Measurements from ENCODE around the gene PARD3B.

Gene PARD3B

GRCh38 chr2:204608237-204608939 is 63.1 kb downstream of the PARD3B start:
- no peak for DNase-seq

- DNase-seq = no peak
Measured at GRCh38 chr2:204611017-204611631, 65.8 kb downstream of the PARD3B start.

- no peak for DNase-seq
Measured at GRCh38 chr2:204611764-204612163, 66.5 kb downstream of the PARD3B start.

DNA sequence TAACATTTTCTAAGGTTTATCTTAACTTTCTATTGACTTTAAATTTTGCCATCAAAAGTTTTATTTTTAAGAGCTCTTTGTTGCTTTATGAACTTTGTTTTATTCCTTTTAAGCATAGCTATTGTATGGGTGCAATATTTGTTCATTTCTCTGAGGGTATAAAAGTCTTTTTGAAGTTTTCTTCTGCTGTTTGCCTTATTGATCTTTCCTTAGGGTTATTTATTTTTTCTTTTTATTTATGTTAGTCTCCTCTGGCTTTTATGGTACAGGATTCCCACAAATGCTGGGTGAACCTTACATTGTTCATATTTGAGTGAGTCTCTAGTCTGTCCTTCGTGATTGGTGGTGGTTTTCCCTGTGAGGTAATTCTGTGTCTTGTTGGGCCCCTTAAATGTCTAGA is 68.4 kb downstream of the PARD3B start:
- DNase-seq = no peak

DNA sequence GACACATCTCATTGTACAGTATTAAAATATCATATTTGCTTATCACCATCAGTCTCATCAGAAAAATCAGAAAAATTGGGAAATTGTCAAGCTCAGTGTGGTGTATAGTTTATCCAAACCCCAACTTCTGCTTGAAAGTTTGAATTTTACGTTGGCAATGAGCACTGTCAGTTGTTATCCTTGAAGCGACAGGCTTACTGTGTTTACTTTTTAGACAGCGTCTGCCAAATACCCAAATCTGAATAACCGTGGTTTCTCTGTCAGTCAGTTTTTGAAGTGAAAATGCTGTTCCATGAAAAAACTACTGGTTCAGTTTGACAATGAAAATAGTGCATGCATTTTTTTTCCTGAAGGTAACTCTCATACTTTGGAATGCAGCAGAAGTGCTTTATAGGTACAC is 70.2 kb downstream of the PARD3B start:
- no peak for DNase-seq

- DNase-seq = no peak
Measured at GRCh38 chr2:204625135-204625534, 79.9 kb downstream of the PARD3B start.

- DNase-seq = no peak
Measured at GRCh38 chr2:204628926-204629712, 83.8 kb downstream of the PARD3B start.

- no peak for DNase-seq
Measured at GRCh38 chr2:204632410-204632809, 87.1 kb downstream of the PARD3B start.

GRCh38 chr2:204634564-204634963 is 89.3 kb downstream of the PARD3B start:
- DNase-seq = no peak

- DNase-seq = no peak
Measured at GRCh38 chr2:204635478-204635877, 90.2 kb downstream of the PARD3B start.

GRCh38 chr2:204638471-204639194 is 93.4 kb downstream of the PARD3B start:
- DNase-seq = no peak

DNA sequence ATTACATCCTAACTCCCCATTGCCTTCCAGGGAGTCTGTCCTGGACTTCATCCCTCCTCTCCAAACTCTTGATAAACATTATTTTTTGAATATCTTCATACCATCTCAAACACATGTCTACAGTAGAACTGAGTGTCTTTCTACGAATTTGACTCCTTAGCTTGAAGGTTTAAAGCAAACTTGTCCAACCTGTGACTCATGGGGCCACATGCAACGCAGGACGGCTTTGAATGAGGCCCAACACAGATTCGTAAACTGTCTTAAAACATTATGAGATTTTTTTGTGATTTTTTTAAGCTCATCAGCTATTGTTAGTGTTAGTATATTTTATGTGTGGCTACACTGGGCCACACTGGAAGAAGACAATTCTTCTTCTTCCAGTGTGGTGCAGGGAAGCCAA is 98.1 kb downstream of the PARD3B start:
- no peak for DNase-seq

- DNase-seq = no peak
Measured at GRCh38 chr2:204645018-204645773, 99.9 kb downstream of the PARD3B start.

GRCh38 chr2:204647626-204648025 is 102.4 kb downstream of the PARD3B start:
- no peak for DNase-seq

DNA sequence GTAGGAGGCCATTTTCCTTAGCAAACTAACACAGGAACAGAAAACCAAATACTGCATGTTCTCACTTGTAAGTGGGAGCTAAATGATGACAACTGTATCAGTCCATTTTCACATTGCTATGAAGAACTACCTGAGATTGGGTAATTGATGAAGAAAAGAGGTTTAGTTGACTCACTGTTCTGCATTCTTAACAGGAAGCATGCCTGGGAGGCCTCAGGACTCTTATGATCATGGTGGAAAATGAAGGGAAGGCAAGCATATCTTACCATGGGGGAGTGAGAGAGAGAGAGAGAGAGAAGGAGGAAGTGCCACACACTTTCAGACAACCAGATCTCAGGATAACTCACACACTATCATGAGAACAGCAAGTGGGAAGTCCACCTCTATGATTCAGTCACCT is 105.3 kb downstream of the PARD3B start:
- DNase-seq = no peak

GRCh38 chr2:204652063-204652462 is 106.8 kb downstream of the PARD3B start:
- no peak for DNase-seq

DNA sequence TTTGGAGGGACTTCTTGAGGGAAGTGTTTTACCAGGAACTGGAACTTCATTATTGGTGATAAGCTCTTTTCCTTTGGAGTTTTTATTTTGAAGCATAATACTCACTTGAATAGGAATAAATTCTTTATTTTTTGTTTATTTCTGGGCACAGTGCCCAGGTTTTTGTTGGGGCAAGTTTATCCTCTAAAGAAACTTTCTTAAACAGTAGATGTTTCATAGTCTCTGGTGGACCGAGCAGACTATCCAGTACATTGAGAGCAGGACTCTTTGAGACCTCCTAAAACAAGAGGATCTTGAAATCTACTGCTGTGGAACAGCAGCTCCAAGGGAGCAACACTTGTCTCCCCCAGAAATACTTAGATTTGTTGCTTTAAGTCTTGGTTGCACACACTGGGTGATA is 109.4 kb downstream of the PARD3B start:
- no peak for DNase-seq

DNA sequence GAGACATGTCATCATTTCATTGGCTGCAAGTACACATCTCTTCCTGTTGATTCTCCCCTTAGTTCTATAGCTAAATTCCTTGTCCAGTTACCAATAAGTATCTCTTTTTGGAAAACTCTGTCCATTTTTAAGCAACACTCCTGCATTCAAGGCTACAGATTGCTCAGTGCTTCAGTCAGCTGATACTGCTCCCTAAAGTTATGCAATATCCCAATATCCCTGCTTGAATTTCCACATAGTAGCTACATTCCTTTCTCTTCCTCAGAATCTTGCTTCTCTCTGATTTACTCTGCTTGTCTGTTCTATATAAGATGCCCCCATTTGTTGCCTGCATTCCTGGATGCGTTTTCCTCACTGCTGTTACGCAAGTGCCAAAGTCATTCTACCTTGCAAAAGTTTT is 109.8 kb downstream of the PARD3B start:
- no peak for DNase-seq

DNA sequence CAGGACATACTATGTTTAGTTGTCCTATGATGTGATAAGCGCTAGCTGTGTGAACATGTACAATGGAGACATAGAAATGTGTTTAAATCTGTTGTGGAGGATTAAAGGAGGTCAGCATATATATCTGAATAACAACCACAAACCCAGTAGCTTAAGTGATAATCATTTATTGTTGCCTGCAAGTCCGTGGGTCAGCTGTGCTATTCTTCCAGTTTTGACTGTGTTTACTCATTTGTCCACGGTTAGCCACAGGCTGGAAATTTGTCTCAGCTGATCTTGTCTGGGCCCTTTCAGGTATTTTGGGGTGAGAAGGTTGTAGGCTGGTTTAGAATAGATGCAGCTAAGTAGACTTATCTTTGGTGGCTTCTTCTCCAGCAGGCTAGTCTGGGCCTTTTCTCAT is 110.4 kb downstream of the PARD3B start:
- DNase-seq = no peak

DNA sequence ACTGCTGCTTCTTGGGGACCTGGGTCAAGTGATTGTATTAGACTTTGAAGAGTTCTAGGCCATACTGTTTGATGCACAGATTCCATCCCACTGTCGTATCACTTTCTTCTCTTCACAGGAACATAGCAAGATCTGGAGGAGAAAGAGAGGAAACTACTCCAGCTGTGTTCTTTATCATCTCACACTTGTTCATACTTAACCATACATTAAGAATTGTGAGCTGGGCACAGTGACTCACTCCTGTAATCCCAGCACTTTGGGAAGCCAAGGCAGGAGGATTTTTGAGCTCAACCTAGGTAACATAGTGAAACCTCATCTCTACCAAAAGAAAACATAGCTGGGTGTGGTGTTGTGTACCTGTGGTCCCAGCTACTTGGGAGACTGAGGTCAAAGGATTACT is 111.7 kb downstream of the PARD3B start:
- no peak for DNase-seq

DNA sequence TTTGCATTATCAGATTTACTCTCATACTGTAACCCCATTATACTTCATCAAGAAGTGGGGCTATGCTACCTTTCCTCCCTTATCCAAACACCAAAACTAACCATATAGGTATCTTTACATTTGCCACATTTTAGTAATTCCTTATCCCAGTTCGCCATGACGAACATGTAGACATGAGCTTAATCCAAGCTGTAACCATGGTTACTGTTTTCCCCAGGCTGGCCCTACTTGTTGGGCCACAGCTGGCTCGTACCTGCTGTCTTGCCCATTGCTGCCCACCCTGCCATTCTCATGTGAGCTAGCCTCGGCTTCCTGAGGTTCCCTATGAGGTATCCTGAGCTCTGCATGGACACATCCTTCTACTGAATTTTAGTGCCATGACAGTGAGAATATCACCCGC is 117.7 kb downstream of the PARD3B start:
- DNase-seq = no peak

- DNase-seq = no peak
Measured at GRCh38 chr2:204663816-204664425, 118.6 kb downstream of the PARD3B start.

Data from DMS 273 treated with DMSO at 0.1 percent for 48 hours (cell line).